Measurements from ENCODE around the gene SLC25A19. TPM values are rescaled to one million over a fixed set of nuclear protein-coding genes. Genes with fewer than 3 reads are reported as not detected.

SLC25A19 gene
- total and polyA plus RNA-seq, 10 of the 15 experiments (the other 5 are each of a cell fraction or from before 2014, with no cell fraction given): 32.9 to 91.6 (median 53.7) TPM

GRCh38 chr17:75295201-75296158 is 6.2 kb upstream of the SLC25A19 start (continued):
- TF ChIP-seq HSF1 (IDR thresholded peaks at IDR 0.05; ENCODE audit: low read depth, low read length): no peak
- TF ChIP-seq SMC3 (IDR thresholded peaks at IDR 0.05; ENCODE audit: borderline replicate concordance, low read length): peak; percentile 13; the same call in 1 of the 2 replicates
- TF ChIP-seq RELA (IDR thresholded peaks at IDR 0.05; ENCODE audit: borderline replicate concordance, partially characterized antibody): peak; percentile 96
- TF ChIP-seq POU2F2 (IDR thresholded peaks at IDR 0.05; ENCODE audit: borderline replicate concordance, low read depth, low read length): peak; percentile 93
- TF ChIP-seq JUND (IDR thresholded peaks at IDR 0.05; ENCODE audit: low read depth, low read length): no peak; the same call in 1 of the 2 replicates
- no peak for TF ChIP-seq FOS (IDR thresholded peaks at IDR 0.05; ENCODE audit: borderline replicate concordance, extremely low read depth, insufficient read length)
- no peak for TF ChIP-seq ZNF622 (IDR thresholded peaks at IDR 0.05)
- TF ChIP-seq, protein P1, sequence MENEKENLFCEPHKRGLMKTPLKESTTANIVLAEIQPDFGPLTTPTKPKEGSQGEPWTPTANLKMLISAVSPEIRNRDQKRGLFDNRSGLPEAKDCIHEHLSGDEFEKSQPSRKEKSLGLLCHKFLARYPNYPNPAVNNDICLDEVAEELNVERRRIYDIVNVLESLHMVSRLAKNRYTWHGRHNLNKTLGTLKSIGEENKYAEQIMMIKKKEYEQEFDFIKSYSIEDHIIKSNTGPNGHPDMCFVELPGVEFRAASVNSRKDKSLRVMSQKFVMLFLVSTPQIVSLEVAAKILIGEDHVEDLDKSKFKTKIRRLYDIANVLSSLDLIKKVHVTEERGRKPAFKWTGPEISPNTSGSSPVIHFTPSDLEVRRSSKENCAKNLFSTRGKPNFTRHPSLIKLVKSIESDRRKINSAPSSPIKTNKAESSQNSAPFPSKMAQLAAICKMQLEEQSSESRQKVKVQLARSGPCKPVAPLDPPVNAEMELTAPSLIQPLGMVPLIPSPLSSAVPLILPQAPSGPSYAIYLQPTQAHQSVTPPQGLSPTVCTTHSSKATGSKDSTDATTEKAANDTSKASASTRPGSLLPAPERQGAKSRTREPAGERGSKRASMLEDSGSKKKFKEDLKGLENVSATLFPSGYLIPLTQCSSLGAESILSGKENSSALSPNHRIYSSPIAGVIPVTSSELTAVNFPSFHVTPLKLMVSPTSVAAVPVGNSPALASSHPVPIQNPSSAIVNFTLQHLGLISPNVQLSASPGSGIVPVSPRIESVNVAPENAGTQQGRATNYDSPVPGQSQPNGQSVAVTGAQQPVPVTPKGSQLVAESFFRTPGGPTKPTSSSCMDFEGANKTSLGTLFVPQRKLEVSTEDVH (IDR thresholded peaks at IDR 0.05; ENCODE audit: low read depth, partially characterized antibody): peak; percentile 20
- peak; percentile 84 for TF ChIP-seq TAF1 (IDR thresholded peaks at IDR 0.05; ENCODE audit: borderline replicate concordance, low read depth, low read length)
- TF ChIP-seq, protein P2, sequence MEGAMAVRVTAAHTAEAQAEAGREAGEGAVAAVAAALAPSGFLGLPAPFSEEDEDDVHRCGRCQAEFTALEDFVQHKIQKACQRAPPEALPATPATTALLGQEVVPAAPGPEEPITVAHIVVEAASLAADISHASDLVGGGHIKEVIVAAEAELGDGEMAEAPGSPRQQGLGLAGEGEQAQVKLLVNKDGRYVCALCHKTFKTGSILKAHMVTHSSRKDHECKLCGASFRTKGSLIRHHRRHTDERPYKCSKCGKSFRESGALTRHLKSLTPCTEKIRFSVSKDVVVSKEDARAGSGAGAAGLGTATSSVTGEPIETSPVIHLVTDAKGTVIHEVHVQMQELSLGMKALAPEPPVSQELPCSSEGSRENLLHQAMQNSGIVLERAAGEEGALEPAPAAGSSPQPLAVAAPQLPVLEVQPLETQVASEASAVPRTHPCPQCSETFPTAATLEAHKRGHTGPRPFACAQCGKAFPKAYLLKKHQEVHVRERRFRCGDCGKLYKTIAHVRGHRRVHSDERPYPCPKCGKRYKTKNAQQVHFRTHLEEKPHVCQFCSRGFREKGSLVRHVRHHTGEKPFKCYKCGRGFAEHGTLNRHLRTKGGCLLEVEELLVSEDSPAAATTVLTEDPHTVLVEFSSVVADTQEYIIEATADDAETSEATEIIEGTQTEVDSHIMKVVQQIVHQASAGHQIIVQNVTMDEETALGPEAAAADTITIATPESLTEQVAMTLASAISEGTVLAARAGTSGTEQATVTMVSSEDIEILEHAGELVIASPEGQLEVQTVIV (IDR thresholded peaks at IDR 0.05; ENCODE audit: borderline replicate concordance, partially characterized antibody): no peak
- TF ChIP-seq BCL11A (IDR thresholded peaks at IDR 0.05; ENCODE audit: low read depth, low read length): peak; percentile 95
- TF ChIP-seq IKZF1 (conservative IDR thresholded peaks at IDR 0.05): peak; percentile 92
- no peak for TF ChIP-seq LARP7 (IDR thresholded peaks at IDR 0.05)
- TF ChIP-seq, protein P3, sequence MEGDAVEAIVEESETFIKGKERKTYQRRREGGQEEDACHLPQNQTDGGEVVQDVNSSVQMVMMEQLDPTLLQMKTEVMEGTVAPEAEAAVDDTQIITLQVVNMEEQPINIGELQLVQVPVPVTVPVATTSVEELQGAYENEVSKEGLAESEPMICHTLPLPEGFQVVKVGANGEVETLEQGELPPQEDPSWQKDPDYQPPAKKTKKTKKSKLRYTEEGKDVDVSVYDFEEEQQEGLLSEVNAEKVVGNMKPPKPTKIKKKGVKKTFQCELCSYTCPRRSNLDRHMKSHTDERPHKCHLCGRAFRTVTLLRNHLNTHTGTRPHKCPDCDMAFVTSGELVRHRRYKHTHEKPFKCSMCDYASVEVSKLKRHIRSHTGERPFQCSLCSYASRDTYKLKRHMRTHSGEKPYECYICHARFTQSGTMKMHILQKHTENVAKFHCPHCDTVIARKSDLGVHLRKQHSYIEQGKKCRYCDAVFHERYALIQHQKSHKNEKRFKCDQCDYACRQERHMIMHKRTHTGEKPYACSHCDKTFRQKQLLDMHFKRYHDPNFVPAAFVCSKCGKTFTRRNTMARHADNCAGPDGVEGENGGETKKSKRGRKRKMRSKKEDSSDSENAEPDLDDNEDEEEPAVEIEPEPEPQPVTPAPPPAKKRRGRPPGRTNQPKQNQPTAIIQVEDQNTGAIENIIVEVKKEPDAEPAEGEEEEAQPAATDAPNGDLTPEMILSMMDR (IDR thresholded peaks at IDR 0.05 in 2 of 3, conservative IDR thresholded peaks at IDR 0.05 in 1 of 3; ENCODE audit: control insufficient read depth in 2 of 3, extremely low read depth in 1 of 3, insufficient read depth in 1 of 3, low read depth in 3 of 3, low read length in 3 of 3): no peak
- TF ChIP-seq GABPA (IDR thresholded peaks at IDR 0.05; ENCODE audit: low read depth): 0 out of 2 replicates have a peak, but pooled peaks have one; percentile 57
- TF ChIP-seq BACH1 (IDR thresholded peaks at IDR 0.05; ENCODE audit: borderline replicate concordance): peak; percentile 80; the same call in 1 of the 2 replicates
- 0 out of 2 replicates have a peak, but pooled peaks have one; percentile 61 for TF ChIP-seq CBX5 (IDR thresholded peaks at IDR 0.05; ENCODE audit: low read depth)
- peak; percentile 44 for TF ChIP-seq KLF5 (IDR thresholded peaks at IDR 0.05; ENCODE audit: partially characterized antibody)
- TF ChIP-seq CHD1 (IDR thresholded peaks at IDR 0.05; ENCODE audit: low read depth, low read length): peak; percentile 80; the same call in 1 of the 2 replicates
- TF ChIP-seq BRCA1 (IDR thresholded peaks at IDR 0.05; ENCODE audit: low read depth, low read length): no peak

Data from GM12878 (cell line).